Activated CD4-positive, alpha-beta T cell treated with anti-CD3 and anti-CD28 coated beads for 48 hours (primary cell): Measurements from ENCODE around the gene KSR2.

Source experiments
- DNase-seq: peaks from one replicate; pipeline ENCODE4 v3.0.0-alpha.2; 2020

The KSR2 gene

DNA sequence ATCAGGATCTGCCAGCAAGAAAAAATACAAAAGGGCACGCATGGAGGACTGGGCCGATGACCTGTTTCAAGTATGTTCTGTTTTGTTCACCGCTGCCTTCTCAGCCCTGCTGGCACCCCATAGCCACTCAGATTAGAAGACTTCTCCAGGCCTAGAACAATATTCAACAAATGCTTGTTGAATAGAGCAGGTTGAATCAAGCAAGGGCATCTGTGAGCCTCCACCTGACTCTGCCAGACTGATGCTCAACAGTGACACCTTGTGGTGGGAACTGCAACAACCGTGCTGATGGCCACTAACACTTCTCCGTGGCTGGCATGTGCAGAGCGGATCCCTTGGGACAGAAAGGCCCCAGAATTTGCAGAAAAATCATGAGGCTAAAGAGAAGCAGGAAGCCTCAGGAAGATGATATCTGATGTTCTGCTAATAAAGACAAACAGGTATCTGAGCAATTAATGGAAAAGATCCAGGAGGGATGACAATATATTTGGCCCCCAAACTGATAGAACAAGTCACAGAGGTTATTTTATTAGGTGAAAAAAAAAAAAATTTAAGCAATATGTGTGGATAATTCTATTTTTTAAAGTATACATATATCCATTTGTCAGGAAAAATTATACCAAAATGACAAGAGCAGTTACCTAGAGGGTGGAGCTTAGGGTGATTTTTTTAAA is 114.3 kb downstream of the KSR2 start:
- peak; percentile 70 for DNase-seq

DNA sequence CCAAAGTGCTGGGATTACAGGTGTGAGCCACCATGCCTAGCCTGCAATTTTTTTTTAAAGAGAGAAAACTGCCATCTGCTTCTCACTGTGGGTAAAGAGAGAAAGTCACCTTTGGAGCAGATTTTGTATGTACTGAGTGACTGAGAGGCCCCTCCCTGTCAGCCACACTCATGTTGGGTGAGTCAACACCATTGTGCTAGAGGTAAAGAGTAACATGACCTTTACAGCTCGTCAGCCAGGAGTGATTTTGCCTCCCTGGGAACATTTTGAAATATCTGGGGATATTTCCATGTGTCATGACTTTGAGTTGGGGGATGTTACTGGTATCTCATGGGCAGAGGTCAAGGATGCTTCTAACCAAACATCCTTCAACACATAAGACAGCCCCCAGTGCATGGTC is 115.2 kb downstream of the KSR2 start:
- DNase-seq, result no peak

GRCh38 chr12:117850048-117850447 is 118.7 kb downstream of the KSR2 start:
- peak; percentile 11 for DNase-seq

- DNase-seq, result no peak
These were observed 121.4 kb downstream of the KSR2 start for GRCh38 chr12:117847371-117847770.

GRCh38 chr12:117845271-117845904 is 123.4 kb downstream of the KSR2 start:
- no peak for DNase-seq

DNA sequence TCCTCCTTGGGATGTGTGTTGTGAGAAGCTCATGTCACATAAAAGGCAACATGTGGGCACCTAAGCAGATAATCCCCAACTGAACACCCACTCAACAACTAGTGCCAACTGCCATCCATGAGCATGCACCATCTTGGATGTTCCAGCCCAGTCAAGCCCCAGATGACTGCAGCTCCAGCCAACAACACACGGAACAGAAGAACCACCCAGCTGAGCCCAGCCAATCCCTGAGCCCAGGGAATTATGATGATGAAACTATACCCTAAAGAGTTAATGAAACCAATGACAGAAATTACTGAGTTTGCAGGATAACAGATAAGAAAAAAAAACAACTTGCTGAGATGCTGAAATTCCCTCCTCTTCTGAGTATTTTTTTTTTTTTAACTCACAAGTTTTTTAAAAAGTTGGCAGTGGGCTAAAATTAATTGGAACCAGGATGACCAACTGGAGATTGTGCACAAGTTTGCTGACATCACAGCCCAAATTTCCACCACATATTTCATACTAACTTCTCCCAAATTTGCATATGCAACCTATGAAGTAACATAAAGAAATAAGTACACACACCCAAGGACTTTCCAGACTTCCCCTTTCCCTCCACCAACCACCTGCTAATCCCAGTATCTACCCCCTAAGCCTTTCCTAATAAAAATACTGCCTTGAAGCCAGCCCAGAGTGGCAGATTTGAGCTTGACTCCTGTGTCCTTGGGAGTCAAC is 124.5 kb downstream of the KSR2 start:
- DNase-seq, result no peak

- DNase-seq, result no peak
These were observed 126.2 kb downstream of the KSR2 start for GRCh38 chr12:117842630-117843029.

- no peak for DNase-seq
These were observed 126.6 kb downstream of the KSR2 start for GRCh38 chr12:117842220-117842619.

DNA sequence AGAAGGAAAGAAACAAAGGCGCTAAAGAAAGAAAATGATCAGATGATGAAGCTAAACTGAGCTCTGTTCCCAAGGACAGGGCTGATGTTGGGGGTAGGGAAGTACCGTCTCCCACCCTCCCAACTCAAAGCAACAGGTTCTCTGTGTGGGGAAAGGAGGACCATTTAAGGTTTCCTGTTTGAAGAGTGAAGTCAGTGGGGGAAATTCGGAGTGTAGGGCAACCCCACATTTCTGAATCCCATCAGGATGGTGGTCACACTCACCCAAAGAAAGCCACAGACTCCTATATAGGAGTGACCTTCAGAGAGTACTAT is 131.1 kb downstream of the KSR2 start:
- DNase-seq, result no peak

- peak; percentile 87 for DNase-seq
These were observed 131.6 kb downstream of the KSR2 start for GRCh38 chr12:117836999-117837736.

- no peak for DNase-seq
These were observed 132.3 kb downstream of the KSR2 start for GRCh38 chr12:117836476-117836875.

- no peak for DNase-seq
These were observed 133.6 kb downstream of the KSR2 start for GRCh38 chr12:117835156-117835555.

DNA sequence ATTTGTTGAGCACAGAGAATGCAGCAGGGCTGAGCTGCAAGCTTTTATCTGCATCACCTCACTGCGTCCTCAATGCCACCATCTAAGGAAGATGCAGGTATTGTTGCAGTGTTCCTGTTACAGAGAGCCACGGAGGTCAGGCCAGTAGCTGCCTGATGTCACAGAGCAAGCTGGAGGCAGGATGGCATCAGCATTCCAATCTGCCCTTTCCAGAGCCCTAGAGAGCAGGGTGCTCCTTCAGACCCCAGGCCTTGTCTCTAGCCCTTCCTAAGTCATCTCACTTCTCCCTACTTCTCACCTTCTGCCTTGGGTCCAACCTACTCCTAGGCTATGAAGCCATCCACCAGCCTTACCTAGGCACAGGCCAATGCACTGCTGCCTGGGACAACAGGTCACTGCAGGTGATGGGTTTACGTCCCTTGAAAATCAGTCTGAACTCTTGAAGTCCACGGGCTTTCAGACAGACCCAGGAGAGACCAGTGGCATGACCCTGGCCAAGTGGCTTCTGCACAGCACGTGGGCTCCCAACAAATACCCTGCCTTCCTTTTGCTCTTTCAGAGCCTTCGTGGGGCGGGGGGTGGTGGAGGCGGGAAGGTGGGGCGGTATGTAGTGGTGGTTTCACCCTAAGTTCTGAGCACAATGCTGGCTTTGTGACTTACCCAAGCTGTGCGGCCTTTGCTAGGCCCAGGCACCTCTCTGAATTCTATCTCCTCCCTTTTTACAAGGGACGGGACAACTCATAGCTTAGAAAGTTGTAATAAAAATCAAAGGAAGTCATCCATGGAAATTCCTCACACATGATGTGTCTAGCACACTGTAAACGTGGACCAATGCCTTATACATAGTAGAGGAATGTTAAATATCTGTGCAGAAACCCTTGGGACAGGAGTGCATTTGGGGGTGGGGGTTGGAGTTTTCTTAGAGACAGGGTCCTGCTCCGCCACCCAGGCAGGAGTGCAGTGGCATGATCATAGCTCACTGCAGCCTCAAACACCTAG is 136.0 kb downstream of the KSR2 start:
- no peak for DNase-seq

GRCh38 chr12:117830471-117830870 is 138.3 kb downstream of the KSR2 start:
- DNase-seq, result no peak

DNA sequence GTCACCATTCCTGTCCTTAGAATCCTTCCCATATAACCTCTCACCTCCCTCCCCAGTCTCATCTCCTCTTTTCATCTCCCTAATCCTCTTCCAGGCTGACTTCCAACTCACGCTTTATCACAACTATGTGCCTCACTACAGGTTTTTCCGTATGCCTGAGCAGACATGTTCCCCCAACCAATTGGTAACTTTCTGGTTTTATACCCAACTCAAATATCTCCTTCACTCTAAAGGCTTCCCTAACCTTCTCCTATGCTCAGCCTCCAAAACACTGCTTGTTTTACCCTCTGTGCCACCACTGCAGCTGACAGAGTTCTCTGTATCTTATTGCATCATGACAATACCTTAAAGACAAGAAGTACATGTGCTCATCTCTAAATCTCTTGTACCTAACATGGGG is 139.7 kb downstream of the KSR2 start:
- DNase-seq, result no peak

DNA sequence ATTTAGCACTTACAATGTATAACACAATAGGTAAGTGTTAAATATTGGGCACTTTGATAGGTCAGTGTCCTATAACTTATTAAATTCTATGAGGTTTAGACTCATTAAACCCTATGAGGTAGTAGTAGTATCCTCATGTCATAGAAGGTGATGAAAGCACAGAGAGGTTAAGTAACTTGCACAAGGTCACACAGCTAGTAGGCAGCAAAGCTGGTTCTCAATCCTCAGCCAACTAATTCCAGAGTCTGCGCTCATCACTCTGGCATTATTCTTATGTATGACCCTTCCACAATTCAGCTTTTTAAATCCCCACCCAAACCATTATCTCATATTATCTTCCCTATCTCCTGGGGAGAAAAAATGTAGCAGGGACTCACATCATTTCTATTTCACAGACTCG is 141.1 kb downstream of the KSR2 start:
- no peak for DNase-seq

DNA sequence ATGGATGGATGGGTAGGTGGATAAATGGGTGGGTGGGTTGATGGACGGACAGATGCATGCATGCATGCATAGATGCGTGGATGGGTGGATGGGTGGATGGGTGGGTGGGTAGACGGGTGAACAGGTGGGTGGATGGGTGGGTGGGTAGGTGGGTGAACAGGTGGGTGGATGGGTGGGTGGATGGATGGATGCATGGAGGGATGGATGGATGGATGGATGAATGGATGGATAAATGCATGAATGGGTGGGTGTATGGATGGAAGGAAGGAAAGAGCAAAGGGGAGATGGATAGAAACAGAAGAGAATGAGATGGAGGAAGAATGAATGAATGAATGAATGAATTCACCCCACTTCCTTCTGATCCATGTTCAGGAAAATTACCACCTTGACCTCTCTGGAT is 143.0 kb downstream of the KSR2 start:
- no peak for DNase-seq

DNA sequence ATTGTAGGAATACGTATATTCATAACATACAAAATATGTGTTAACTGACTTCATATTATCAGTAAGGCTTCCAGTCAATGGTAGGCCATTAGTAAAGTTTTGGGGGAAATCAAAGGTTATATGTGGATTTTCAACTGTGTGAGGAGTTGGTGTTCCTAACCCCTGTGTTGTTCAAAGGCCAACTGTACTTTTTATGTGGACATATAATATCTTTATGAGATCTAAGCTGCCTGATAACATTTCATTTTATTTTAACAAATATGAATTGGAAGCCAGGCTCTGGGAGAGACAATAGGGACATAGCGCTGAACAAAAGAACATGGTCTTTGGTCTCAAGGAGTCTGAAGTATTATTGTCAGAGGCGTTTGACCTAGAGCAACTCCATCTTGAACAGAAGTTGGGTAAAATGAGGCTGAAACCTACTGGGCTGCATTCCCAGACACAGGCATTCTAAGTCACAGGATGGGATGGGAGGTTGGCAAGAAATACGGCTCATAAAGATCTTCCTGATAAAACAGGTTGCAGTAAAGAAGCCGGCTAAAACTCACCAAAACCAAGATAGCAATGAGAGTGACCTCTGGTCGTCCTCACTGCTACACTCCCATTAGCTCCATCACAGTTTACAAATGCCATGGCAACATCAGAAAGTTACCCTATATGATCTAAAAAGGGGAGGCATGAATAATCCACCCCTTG is 147.2 kb downstream of the KSR2 start:
- no peak for DNase-seq

DNA sequence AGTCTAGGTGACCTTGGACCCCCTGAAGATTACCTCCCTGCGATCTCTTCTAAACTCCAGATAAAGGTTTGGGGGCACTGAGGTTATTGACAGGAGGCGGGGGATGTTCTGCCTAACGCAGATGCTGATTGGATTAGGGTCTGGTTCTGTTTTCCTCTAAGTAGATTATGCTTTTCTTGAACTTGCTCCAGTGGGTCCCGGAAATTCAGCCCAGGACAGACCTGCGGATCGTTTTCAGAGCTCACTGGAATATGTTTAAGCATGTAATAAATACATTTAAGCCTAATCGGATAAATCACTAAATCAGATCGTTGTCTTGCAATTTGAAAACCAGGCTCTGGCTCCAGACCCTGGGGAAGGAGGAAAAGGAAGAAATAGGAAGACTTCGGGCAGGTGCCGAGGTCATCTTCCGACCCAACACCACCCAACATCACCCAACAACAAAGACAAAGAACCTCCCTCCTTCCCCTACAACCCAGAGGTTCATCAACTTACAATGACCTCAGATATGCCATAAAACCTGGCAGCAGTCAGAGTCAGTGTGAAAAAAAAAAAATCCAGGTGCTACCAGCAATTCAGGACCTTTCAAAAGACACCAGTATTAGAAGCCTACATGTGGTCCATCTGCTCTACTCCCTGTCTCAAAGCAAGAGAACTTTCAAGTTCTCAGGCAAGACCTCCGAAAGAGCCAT is 148.4 kb downstream of the KSR2 start:
- DNase-seq, result no peak

DNA sequence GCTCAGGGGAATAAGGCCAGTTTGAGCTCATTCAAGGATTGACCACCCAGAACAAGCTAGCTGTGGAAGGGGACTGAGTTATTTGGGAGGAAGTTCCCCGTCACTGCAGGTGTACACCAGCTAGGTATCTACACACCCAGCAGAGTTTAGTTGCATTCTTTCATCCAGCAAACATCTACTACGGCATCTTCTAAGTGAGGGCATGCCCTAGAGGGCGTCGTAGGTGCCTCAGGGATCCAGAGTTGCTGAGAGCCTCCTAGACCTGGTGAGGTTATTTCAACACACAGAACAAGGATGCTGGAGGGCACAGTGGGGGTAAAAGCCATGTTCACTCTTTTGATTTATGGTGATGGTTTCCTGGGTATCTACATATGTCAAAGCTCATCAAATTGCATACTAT is 149.6 kb downstream of the KSR2 start:
- DNase-seq, result no peak

DNA sequence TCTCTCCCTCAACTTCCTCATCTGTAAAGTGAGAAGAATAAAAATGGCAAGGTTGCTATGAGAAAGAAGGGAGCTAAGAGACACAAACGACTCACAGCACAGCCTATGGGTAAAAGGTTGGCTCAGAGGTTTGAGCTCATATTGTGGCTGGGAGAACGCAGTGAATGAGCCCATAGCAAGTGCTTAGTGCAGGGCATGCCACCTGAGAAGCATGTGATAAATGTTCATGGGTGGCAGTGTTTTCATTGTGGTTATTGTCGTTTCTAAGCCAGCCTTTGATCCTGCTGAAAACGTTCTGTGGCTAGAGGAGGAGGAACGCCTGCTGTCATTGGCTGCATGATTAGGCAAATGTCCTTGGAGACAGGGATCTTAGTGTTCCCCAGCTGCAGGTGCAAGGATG is 150.4 kb downstream of the KSR2 start:
- no peak for DNase-seq
